CD4-positive, alpha-beta T cell treated with Interleukin-6 at 100 ng/mL for 8 hours (primary cell): ENCODE measurements around the gene RILP.

Experiments used
- DNase-seq: peaks from one replicate; pipeline ENCODE4 v3.0.0-alpha.2; 2020; ENCODE audit warnings: mixed read lengths, low spot score

The RILP gene

GRCh38 chr17:1629504-1630310 is 20.0 kb downstream of the RILP start:
- DNase-seq, result peak; percentile 62

- peak; percentile 90 for DNase-seq
These were observed 20.7 kb downstream of the RILP start for GRCh38 chr17:1628856-1629503.

- DNase-seq, result peak; percentile 68
These were observed 21.4 kb downstream of the RILP start, which contains the start of gene SLC43A2 for GRCh38 chr17:1627982-1628855. SLC43A2 (minus strand) TSS chr17:1628834; CDS start chr17:1627874, 960 bp downstream.

- no peak for DNase-seq
These were observed 22.3 kb downstream of the RILP start for GRCh38 chr17:1627182-1627981.

- no peak for DNase-seq
These were observed 23.3 kb downstream of the RILP start for GRCh38 chr17:1626333-1626732.

- DNase-seq, result no peak
These were observed 24.1 kb downstream of the RILP start for GRCh38 chr17:1625581-1625980.

- no peak for DNase-seq
These were observed 24.6 kb downstream of the RILP start for GRCh38 chr17:1625053-1625452.

- DNase-seq, result no peak
These were observed 25.0 kb downstream of the RILP start for GRCh38 chr17:1624650-1625049.

- no peak for DNase-seq
These were observed 26.5 kb downstream of the RILP start for GRCh38 chr17:1623057-1623630.

GRCh38 chr17:1621273-1621954 is 28.3 kb downstream of the RILP start:
- no peak for DNase-seq

GRCh38 chr17:1620486-1620885 is 29.2 kb downstream of the RILP start:
- DNase-seq, result no peak

- no peak for DNase-seq
These were observed 32.0 kb downstream of the RILP start for GRCh38 chr17:1617620-1618174.

GRCh38 chr17:1616101-1616500 is 33.6 kb downstream of the RILP start:
- DNase-seq, result no peak

GRCh38 chr17:1612400-1612799 is 37.3 kb downstream of the RILP start:
- DNase-seq, result no peak

- DNase-seq, result no peak
These were observed 38.0 kb downstream of the RILP start for GRCh38 chr17:1611715-1612114.

- no peak for DNase-seq
These were observed 41.0 kb downstream of the RILP start for GRCh38 chr17:1608676-1609075.

- no peak for DNase-seq
These were observed 41.7 kb downstream of the RILP start for GRCh38 chr17:1607971-1608320.

- DNase-seq, result no peak
These were observed 43.2 kb downstream of the RILP start for GRCh38 chr17:1606352-1606985.

- no peak for DNase-seq
These were observed 43.9 kb downstream of the RILP start for GRCh38 chr17:1605681-1606351.
